HepG2 (cell line): ENCODE measurements around the gene HLA-F. TPM values are rescaled to one million over a fixed set of nuclear protein-coding genes. Genes with fewer than 3 reads are reported as not detected.
A peak's percentile ranks its signal among the peaks of the same experiment; 100 is the strongest.

Experiments used
- ETV5 ChIP-seq: IDR thresholded peaks from 2 replicates; pipeline ENCODE4 v1.6.1; 2018; ENCODE audit warnings: missing biosample characterization, missing genetic modification reagents, inconsistent platforms, borderline replicate concordance
- FOXK1 ChIP-seq: sonication (generic); formaldehyde crosslinking; IDR thresholded peaks from 2 replicates; pipeline ENCODE4 v1.4.0; 2020; ENCODE audit warnings: low read depth, missing genetic modification reagents, borderline replicate concordance
- GTF3A ChIP-seq: sonication (generic); formaldehyde crosslinking; conservative IDR thresholded peaks from 2 replicates; pipeline ENCODE4 v1.4.0; 2020; ENCODE audit warnings: mild to moderate bottlenecking, missing genetic modification reagents
- HMG20B ChIP-seq: conservative IDR thresholded peaks from 2 replicates; pipeline ENCODE4 v1.6.1; 2016; ENCODE audit warnings: missing genetic modification reagents, missing compliant biosample characterization
- HMGXB4 ChIP-seq, 2 experiments: sonication (generic) in 1 of 2; formaldehyde crosslinking in 1 of 2; IDR thresholded peaks; 2 replicates each; pipeline versions ENCODE4 v1.4.0 to v1.6.1; 2018 to 2020; ENCODE audit warnings: missing genetic modification reagents in 2 of 2, borderline replicate concordance in 1 of 2, low read depth in 1 of 2, mild to moderate bottlenecking in 1 of 2, missing biosample characterization in 1 of 2
- HOXA9 ChIP-seq: sonication (generic); formaldehyde crosslinking; IDR thresholded peaks from 2 replicates; pipeline ENCODE4 v1.8.1; 2022; ENCODE audit warnings: missing genetic modification reagents, mild to moderate bottlenecking, moderate library complexity, borderline replicate concordance
- MAFF ChIP-seq: IDR thresholded peaks from 2 replicates; pipeline ENCODE4 v1.6.1; 2011; ENCODE audit warnings: low read depth, low read length, improper control_type of control experiment
- NKX3-1 ChIP-seq: sonication (generic); formaldehyde crosslinking; IDR thresholded peaks from 2 replicates; pipeline ENCODE4 v1.5.0; 2020; ENCODE audit warnings: missing genetic modification reagents
- RBM22 ChIP-seq: fragments of 200-400 bp; formaldehyde crosslinking; optimal IDR thresholded peaks from 2 replicates; pipeline ENCODE3; 2017; ENCODE audit warnings: mild to moderate bottlenecking, low read length, moderate library complexity
- REL ChIP-seq: sonication (generic); formaldehyde crosslinking; conservative IDR thresholded peaks from 2 replicates; pipeline ENCODE4 v1.8.0; 2022; ENCODE audit warnings: mild to moderate bottlenecking, missing genetic modification reagents, moderate library complexity
- RFX3 ChIP-seq: IDR thresholded peaks from 2 replicates; pipeline ENCODE4 v1.6.1; 2016; ENCODE audit warnings: missing biosample characterization, missing genetic modification reagents
- SALL2 ChIP-seq: sonication (generic); formaldehyde crosslinking; IDR thresholded peaks from 2 replicates; pipeline ENCODE4 v1.8.1; 2023; ENCODE audit warnings: mild to moderate bottlenecking, missing genetic modification reagents, inconsistent platforms
- STAG1 ChIP-seq: sonication (generic); formaldehyde crosslinking; IDR thresholded peaks from 2 replicates; pipeline ENCODE4 v1.4.0; 2020; ENCODE audit warnings: missing genetic modification reagents
- TGIF2 ChIP-seq: IDR thresholded peaks from 2 replicates; pipeline ENCODE4 v1.6.1; 2016; ENCODE audit warnings: control low read depth, missing compliant biosample characterization
- TMF1 ChIP-seq: sonication (generic); formaldehyde crosslinking; IDR thresholded peaks from 2 replicates; pipeline ENCODE4 v1.8.1; 2022; ENCODE audit warnings: low read depth, missing genetic modification reagents
- ZBTB10 ChIP-seq: sonication (generic); formaldehyde crosslinking; IDR thresholded peaks from 2 replicates; pipeline ENCODE4 v1.4.0; 2020; ENCODE audit warnings: missing genetic modification reagents, borderline replicate concordance
- ZEB1 ChIP-seq: IDR thresholded peaks from 2 replicates; pipeline ENCODE4 v1.6.1; 2012; ENCODE audit warnings: mild to moderate bottlenecking, low read depth, inconsistent platforms; ENCODE audit not compliant: insufficient replicate concordance
- ZNF124 ChIP-seq: sonication (generic); formaldehyde crosslinking; IDR thresholded peaks from 2 replicates; pipeline ENCODE4 v1.4.0; 2020; ENCODE audit warnings: missing genetic modification reagents
- ZNF597 ChIP-seq: sonication (generic); formaldehyde crosslinking; IDR thresholded peaks from 2 replicates; pipeline ENCODE4 v1.5.0; 2020; ENCODE audit warnings: missing genetic modification reagents
- polyA plus RNA-seq, 8 experiments: library from polyadenylated mRNA; depleted of rRNA in 3 of 8; stranded (reverse) in 7 of 8; unstranded in 1 of 8; fragments of >200 nt; fragmentation: Illumina TruSeq in 4 of 8; extraction: Trizol in 4 of 8; gene quantifications; 2 replicates each; pipeline versions ENCODE4 v1.2.1 to v1.2.3, GENCODE V29; 2011 to 2016; ENCODE audit warnings: low read depth in 4 of 8, missing spikeins in 1 of 8, mixed read lengths in 1 of 8; ENCODE audit not compliant: insufficient read depth in 1 of 8
- total RNA-seq, 5 experiments: library from RNA; depleted of rRNA; stranded (reverse); fragments of >200 nt; fragmentation: Illumina TruSeq; extraction: Trizol; gene quantifications; 2 replicates each; pipeline ENCODE4 v1.2.3, GENCODE V29; 2016; ENCODE audit warnings: low read depth in 1 of 5
- TF ChIP-seq, protein P1 (sequence below): sonication (generic); formaldehyde crosslinking; IDR thresholded peaks from 2 replicates; pipeline ENCODE4 v1.4.0; 2020; ENCODE audit warnings: missing genetic modification reagents
- TF ChIP-seq, protein P2 (sequence below): sonication (generic); formaldehyde crosslinking; IDR thresholded peaks from 2 replicates; pipeline ENCODE4 v1.8.1; 2023; ENCODE audit warnings: mild to moderate bottlenecking, missing genetic modification reagents, borderline replicate concordance

The HLA-F gene
- total and polyA plus RNA-seq, 2 of the 13 experiments (the other 11 are each of a cell fraction or from before 2014, with no cell fraction given): 6.0 to 6.1 TPM

DNA sequence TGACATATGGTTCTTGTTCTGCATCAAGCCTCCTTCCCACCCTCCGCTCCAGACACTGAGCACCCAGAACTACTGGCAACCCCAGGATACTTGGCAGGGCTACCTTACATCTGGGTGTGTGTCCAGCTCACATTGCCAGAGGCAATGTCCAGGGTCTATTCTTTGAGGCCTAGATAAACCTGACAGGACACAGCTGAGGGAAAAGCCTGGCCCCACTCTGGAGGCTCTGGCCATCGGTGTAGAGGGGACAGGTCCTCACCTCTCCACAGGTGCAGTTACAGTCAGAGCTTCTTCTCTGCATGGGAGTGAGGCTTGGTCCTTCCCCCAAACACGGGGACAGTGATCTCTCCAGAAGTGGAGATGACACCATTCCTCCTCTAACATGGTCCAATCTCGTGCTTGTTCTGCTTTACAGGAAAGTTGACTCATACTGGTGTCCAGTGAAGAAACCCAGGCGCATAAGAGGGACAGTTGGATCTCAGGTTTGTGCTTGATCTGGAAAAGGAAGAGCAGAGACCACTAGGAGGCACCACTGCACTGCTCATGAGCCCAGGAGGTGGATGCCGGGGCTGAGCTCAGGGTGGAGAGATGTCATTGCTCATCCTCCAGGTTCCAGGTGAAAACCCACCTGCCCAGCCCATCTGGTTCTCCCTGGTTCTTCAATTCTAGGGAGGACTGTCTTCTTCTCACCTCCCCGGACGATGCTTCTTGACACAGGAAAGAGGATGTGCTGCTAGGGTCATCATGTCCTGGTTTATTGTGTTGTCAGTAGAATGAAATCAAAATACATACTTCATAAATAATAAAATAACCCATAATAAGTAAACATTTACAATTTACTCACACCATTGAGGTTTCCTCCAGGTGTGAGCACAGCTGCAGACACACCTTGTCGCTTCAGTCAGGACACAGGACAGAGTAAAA is 14.7 kb downstream of the HLA-F start (continued):
- TF ChIP-seq HMGXB4 (CRISPR knock-in tag; IDR thresholded peaks at IDR 0.05; ENCODE audit: borderline replicate concordance in 1 of 2, low read depth in 1 of 2) (peak in 1 of 2 experiments; percentile 73; a peak in 2 of 4 replicates), ZNF124 (0 out of 2 replicates have a peak, but pooled peaks have one; percentile 40), ETV5 (CRISPR knock-in tag) (no peak), HMG20B (CRISPR knock-in tag) (no peak), RFX3 (CRISPR knock-in tag) (no peak), ZNF597 (CRISPR knock-in tag) (no peak), TMF1 (CRISPR knock-in tag) (no peak), SALL2 (CRISPR knock-in tag) (no peak), FOXK1 (CRISPR knock-in tag) (no peak), ZBTB10 (no peak), HOXA9 (no peak), TGIF2 (CRISPR knock-in tag) (no peak), MAFF (no peak), STAG1 (CRISPR knock-in tag) (peak; percentile 94), NKX3-1 (CRISPR knock-in tag) (no peak; the same call in 1 of the 2 replicates), REL (CRISPR knock-in tag) (0 out of 2 replicates have a peak, but pooled peaks have one; percentile 32), ZEB1 (peak; percentile 31), GTF3A (CRISPR knock-in tag) (no peak), RBM22 (no peak)
- TF ChIP-seq, protein P1, sequence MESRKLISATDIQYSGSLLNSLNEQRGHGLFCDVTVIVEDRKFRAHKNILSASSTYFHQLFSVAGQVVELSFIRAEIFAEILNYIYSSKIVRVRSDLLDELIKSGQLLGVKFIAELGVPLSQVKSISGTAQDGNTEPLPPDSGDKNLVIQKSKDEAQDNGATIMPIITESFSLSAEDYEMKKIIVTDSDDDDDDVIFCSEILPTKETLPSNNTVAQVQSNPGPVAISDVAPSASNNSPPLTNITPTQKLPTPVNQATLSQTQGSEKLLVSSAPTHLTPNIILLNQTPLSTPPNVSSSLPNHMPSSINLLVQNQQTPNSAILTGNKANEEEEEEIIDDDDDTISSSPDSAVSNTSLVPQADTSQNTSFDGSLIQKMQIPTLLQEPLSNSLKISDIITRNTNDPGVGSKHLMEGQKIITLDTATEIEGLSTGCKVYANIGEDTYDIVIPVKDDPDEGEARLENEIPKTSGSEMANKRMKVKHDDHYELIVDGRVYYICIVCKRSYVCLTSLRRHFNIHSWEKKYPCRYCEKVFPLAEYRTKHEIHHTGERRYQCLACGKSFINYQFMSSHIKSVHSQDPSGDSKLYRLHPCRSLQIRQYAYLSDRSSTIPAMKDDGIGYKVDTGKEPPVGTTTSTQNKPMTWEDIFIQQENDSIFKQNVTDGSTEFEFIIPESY (CRISPR knock-in tag): peak; percentile 58; the same call in 1 of the 2 replicates
- TF ChIP-seq, protein P2, sequence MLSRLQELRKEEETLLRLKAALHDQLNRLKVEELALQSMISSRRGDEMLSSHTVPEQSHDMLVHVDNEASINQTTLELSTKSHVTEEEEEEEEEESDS (CRISPR knock-in tag): no peak
